ENCODE measurements around the gene SULT2B1. TPM values are rescaled to one million over a fixed set of nuclear protein-coding genes. Genes with fewer than 3 reads are reported as not detected.

The SULT2B1 gene
- total RNA-seq, 2 donors from 2014 or later, result not detected

DNA sequence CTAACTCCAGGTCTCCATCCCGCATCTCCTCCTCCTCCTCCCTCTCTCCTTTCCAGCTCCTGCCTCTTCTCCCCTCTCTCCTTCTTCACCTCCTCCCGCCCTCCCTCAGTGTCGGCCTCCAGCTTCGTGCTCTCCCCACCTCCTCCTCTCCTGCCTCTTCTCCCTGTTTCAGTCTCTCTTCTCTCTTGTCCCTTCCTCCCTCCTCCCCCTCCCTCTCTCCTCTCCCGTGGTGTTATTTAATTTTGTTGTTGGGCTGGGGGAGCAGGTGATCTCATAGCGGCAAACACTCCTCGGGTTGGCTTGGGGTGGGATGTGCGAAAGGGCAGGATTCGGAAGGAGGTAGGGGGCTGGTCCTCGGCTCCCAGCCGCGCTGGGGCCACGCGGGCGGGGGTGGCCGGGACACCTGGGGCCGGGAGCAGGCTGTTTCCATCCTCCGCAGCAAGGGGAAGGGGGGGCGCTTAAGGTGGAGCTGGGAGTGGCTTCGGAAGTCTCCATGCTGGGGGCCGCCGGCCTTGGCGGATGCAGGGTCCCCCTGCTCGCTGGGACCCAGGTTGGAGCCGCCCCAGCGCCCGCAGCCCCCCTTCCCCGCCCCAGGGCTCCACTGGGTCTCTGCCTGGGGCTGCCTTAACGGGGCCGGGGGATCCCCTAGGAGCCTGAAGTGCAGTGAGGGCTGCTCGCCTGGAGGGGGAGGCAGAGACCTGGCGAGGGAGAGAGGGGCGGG, 94.2 kb downstream of the SULT2B1 start, which contains the start of gene CA11:
Gene CA11 (minus strand): TSS at position 187 of the 721 bp plus-strand sequence. CDS start 555 bp downstream, outside the sequence.
- peak within 1 kb of the TSS; percentile 79 to 81 for H3K27ac ChIP-seq
- H3K9me3 ChIP-seq, result no peaks in the 10 kb centered on the region
- TF ChIP-seq, protein P1, sequence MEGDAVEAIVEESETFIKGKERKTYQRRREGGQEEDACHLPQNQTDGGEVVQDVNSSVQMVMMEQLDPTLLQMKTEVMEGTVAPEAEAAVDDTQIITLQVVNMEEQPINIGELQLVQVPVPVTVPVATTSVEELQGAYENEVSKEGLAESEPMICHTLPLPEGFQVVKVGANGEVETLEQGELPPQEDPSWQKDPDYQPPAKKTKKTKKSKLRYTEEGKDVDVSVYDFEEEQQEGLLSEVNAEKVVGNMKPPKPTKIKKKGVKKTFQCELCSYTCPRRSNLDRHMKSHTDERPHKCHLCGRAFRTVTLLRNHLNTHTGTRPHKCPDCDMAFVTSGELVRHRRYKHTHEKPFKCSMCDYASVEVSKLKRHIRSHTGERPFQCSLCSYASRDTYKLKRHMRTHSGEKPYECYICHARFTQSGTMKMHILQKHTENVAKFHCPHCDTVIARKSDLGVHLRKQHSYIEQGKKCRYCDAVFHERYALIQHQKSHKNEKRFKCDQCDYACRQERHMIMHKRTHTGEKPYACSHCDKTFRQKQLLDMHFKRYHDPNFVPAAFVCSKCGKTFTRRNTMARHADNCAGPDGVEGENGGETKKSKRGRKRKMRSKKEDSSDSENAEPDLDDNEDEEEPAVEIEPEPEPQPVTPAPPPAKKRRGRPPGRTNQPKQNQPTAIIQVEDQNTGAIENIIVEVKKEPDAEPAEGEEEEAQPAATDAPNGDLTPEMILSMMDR (IDR thresholded peaks at IDR 0.05), result peak; percentile 79 to 95
- no peaks in the 10 kb centered on the region for H3K36me3 ChIP-seq
- DNase-seq (ENCODE audit: low spot score), result peak; percentile 88
- H3K27me3 ChIP-seq, result no peaks in the 10 kb centered on the region
- H3K4me1 ChIP-seq, result peaks cover 0 to 23% of the 10 kb centered on the region in 2 donors
- peak within 1 kb of the TSS; percentile 47 to 57 for H3K4me3 ChIP-seq

DNA sequence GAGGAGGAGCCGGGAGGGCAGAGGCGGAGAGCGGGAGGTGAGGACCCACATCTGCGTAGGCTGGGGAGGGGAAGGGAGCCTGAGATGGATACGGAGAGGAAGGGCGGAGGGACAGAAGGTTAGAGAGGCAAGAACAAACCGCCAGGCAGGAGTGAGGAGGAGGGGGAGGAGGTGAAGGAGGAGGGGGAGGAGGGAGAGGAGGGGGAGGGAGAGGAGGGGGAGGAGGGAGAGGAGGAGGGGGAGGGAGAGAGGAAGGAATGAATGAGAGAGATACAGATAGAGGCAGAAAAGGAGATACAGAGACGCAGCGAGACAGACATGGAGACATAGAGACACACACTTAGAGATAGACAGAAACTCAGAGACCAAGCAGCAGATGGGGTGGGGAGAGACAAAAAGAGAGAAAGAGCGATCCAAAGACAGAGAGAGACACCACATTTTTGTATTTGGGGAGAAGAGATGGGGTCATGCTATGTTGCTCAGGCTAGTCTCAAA, 94.8 kb downstream of the SULT2B1 start:
- no peaks in the 10 kb centered on the region for H3K36me3 ChIP-seq
- H3K27me3 ChIP-seq, result no peaks in the 10 kb centered on the region
- H3K4me3 ChIP-seq, result peak overlapping the region; percentile 47 to 57
- H3K4me1 ChIP-seq, result peaks cover 0 to 23% of the 10 kb centered on the region in 2 donors
- TF ChIP-seq, protein P1 (IDR thresholded peaks at IDR 0.05), result no peak
- no peaks in the 10 kb centered on the region for H3K9me3 ChIP-seq
- peak overlapping the region; percentile 79 to 81 for H3K27ac ChIP-seq
- no peak for DNase-seq (ENCODE audit: low spot score)

DNA sequence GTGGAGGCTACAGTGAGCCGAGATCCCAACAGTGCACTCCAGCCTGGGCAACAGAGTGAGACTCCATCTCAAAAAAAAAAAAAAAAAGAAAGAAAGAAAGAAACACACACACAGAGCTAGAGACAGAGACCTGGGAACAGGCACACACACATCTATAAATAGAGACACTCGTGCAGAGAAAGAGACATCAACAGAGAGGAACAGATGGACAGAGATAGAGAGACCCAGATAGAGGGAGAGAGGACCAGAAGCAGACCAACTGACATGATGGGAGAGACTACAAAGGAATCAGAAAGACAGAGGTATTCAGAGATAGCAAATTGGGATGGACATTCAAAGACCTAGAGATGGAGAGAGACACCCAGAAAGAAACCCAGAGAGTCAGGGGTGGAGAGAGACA, 96.2 kb downstream of the SULT2B1 start:
- H3K4me1 ChIP-seq, result peaks cover 0 to 23% of the 10 kb centered on the region in 2 donors
- DNase-seq (ENCODE audit: low spot score), result no peak
- H3K4me3 ChIP-seq, result no peak overlapping the region
- no peaks in the 10 kb centered on the region for H3K36me3 ChIP-seq
- no peak overlapping the region for H3K27ac ChIP-seq
- no peaks in the 10 kb centered on the region for H3K9me3 ChIP-seq
- no peaks in the 10 kb centered on the region for H3K27me3 ChIP-seq
- TF ChIP-seq, protein P1 (IDR thresholded peaks at IDR 0.05), result no peak

Other genes starting within 250 kb of the SULT2B1 start
- gene EMP3, start 226.6 kb upstream of the SULT2B1 start, total RNA-seq, result 10 to 100 TPM; 16.9 to 95.9 TPM
- 10 to 100 TPM; 20.4 to 43.8 TPM for gene TMEM143, start 188.2 kb upstream of the SULT2B1 start, total RNA-seq
- gene SYNGR4, start 187.8 kb upstream of the SULT2B1 start, total RNA-seq, result not detected
- gene KDELR1, start 160.6 kb upstream of the SULT2B1 start, total RNA-seq, result 10 to 100 TPM; 74.1 to 82.0 TPM
- gene GRIN2D, start 158.5 kb upstream of the SULT2B1 start, total RNA-seq, result under 1 TPM; 0.31 to 0.33 TPM
- 10 to 100 TPM; 10.8 to 19.8 TPM for gene GRWD1, start 106.2 kb upstream of the SULT2B1 start, total RNA-seq
- gene KCNJ14, start 96.6 kb upstream of the SULT2B1 start, total RNA-seq, result under 1 TPM; 0.26 to 0.31 TPM
- gene CYTH2, start 82.8 kb upstream of the SULT2B1 start, total RNA-seq, result 10 to 100 TPM; 13.3 to 22.5 TPM
- gene LMTK3, start 40.3 kb upstream of the SULT2B1 start, total RNA-seq, result 1 to 10 TPM; 1.3 to 1.6 TPM
- gene SPACA4, start 54.6 kb downstream of the SULT2B1 start, total RNA-seq, result not detected
- gene FAM83E, start 62.9 kb downstream of the SULT2B1 start, total RNA-seq, result not detected
- 1,000 to 10,000 TPM in 1 of 2 donors, 100 to 1,000 TPM in 1; 846 to 1,334 TPM for gene RPL18, start 67.0 kb downstream of the SULT2B1 start, total RNA-seq
- gene SPHK2, start 67.3 kb downstream of the SULT2B1 start, total RNA-seq, result 1 to 10 TPM; 6.2 to 8.0 TPM
- 1 to 10 TPM; 2.8 to 5.9 TPM for gene DBP, start 85.2 kb downstream of the SULT2B1 start, total RNA-seq
- 10 to 100 TPM in 1 of 2 donors, 1 to 10 TPM in 1; 3.4 to 13.3 TPM for gene CA11, start 94.0 kb downstream of the SULT2B1 start, total RNA-seq
- under 1 TPM in 1 of 2 donors, not detected in 1; 0.16 TPM for gene NTN5, start 120.8 kb downstream of the SULT2B1 start, total RNA-seq
- not detected for gene FUT2, start 143.8 kb downstream of the SULT2B1 start, total RNA-seq
- gene MAMSTR, start 167.6 kb downstream of the SULT2B1 start, total RNA-seq, result 1 to 10 TPM in 1 of 2 donors, under 1 TPM in 1; 0.70 to 2.4 TPM
- gene RASIP1, start 188.4 kb downstream of the SULT2B1 start, total RNA-seq, result 10 to 100 TPM; 13.6 to 22.9 TPM
- gene IZUMO1, start 194.7 kb downstream of the SULT2B1 start, total RNA-seq, result not detected
- 1 to 10 TPM; 3.1 to 3.3 TPM for gene FUT1, start 200.5 kb downstream of the SULT2B1 start, total RNA-seq
- not detected for gene FGF21, start 203.4 kb downstream of the SULT2B1 start, total RNA-seq